ENCODE measurements around the gene TRAK1.

TRAK1 gene

GRCh38 chr3:42149975-42150374, 58.8 kb downstream of the TRAK1 start:
- peak in 1 of 51 donors; percentile 39 for DNase-seq

GRCh38 chr3:42151596-42152168, 60.5 kb downstream of the TRAK1 start:
- no peak for DNase-seq

- DNase-seq: no peak
Measured at GRCh38 chr3:42152193-42152592, 61.0 kb downstream of the TRAK1 start.

GRCh38 chr3:42153039-42153438, 61.9 kb downstream of the TRAK1 start:
- DNase-seq: no peak

- DNase-seq: no peak
Measured at GRCh38 chr3:42157540-42158538, 66.7 kb downstream of the TRAK1 start.

GRCh38 chr3:42159147-42159546, 68.0 kb downstream of the TRAK1 start:
- DNase-seq: peak in 1 of 51 donors; percentile 15

- peak in 1 of 51 donors; percentile 8 for DNase-seq
Measured at GRCh38 chr3:42159706-42160472, 68.7 kb downstream of the TRAK1 start.

GRCh38 chr3:42161050-42161935, 70.1 kb downstream of the TRAK1 start:
- no peak for DNase-seq

- DNase-seq: no peak
Measured at GRCh38 chr3:42162462-42162861, 71.3 kb downstream of the TRAK1 start.

- no peak for DNase-seq
Measured at GRCh38 chr3:42163622-42164244, 72.6 kb downstream of the TRAK1 start.

- DNase-seq: no peak
Measured at GRCh38 chr3:42164656-42165055, 73.5 kb downstream of the TRAK1 start.

- DNase-seq: no peak
Measured at GRCh38 chr3:42165211-42165610, 74.1 kb downstream of the TRAK1 start.

GRCh38 chr3:42166214-42166613, 75.1 kb downstream of the TRAK1 start:
- DNase-seq: no peak

- DNase-seq: peak in 1 of 51 donors; percentile 30
Measured at GRCh38 chr3:42166662-42167300, 75.6 kb downstream of the TRAK1 start.

GRCh38 chr3:42169579-42170120, 78.5 kb downstream of the TRAK1 start:
- DNase-seq: no peak

- DNase-seq: no peak
Measured at GRCh38 chr3:42172047-42172654, 81.0 kb downstream of the TRAK1 start.

- no peak for DNase-seq
Measured at GRCh38 chr3:42173307-42173706, 82.2 kb downstream of the TRAK1 start.

GRCh38 chr3:42174679-42175385, 83.7 kb downstream of the TRAK1 start:
- DNase-seq: no peak
